ENCODE results near the gene EIF4E2. TPM values are rescaled to one million over a fixed set of nuclear protein-coding genes. Genes with fewer than 3 reads are reported as not detected.

EIF4E2 gene
- total RNA-seq, 3 donors from 2014 or later = 31.6 to 57.4 (median 36.1) TPM

DNA sequence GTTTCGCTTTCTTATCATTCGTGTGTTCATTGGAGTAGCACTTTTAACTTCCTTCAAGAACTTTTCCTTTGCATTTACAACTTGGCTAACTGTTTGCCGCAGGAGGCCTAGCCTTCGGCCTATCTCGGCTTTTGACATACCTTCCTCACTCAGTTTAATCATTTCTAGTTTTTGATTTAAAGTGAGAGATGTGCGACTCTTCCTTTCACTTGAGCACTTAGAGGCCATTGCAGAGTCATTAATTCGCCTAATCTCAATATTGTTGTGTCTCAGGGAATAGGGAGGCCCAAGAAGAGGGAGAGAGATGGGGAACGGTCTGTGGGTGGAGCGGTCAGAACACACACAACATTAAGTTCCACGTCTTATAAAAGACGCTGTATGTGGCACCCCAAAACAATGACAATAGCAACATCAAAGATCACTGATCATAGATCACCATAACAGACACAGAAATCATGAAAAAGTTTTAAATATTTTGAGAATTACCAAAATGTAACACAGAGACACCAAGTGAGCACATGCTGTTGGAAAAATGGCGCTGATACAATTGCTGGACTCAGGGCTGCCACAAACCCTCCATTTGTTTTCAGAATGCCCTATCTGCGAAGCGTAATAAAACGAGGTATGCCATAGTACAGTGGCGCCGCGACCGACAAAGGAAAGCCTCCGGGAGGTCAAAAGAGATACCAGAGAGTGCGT is 685 bp upstream of the EIF4E2 start:
- intact Hi-C loops (cut with DNase I; ENCODE audit: low total_unique reads) = no loop called here
- H3K4me3 ChIP-seq = peak overlapping the region; percentile 87 to 93 (median 87)
- no peaks in the 10 kb centered on the region for H3K27me3 ChIP-seq
- H3K36me3 ChIP-seq = no peaks in the 10 kb centered on the region
- no peaks in the 10 kb centered on the region for H3K9me3 ChIP-seq
- no peak for TF ChIP-seq POLR2AphosphoS5 (IDR thresholded peaks at IDR 0.05)
- TF ChIP-seq, protein P1, sequence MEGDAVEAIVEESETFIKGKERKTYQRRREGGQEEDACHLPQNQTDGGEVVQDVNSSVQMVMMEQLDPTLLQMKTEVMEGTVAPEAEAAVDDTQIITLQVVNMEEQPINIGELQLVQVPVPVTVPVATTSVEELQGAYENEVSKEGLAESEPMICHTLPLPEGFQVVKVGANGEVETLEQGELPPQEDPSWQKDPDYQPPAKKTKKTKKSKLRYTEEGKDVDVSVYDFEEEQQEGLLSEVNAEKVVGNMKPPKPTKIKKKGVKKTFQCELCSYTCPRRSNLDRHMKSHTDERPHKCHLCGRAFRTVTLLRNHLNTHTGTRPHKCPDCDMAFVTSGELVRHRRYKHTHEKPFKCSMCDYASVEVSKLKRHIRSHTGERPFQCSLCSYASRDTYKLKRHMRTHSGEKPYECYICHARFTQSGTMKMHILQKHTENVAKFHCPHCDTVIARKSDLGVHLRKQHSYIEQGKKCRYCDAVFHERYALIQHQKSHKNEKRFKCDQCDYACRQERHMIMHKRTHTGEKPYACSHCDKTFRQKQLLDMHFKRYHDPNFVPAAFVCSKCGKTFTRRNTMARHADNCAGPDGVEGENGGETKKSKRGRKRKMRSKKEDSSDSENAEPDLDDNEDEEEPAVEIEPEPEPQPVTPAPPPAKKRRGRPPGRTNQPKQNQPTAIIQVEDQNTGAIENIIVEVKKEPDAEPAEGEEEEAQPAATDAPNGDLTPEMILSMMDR (IDR thresholded peaks at IDR 0.05) = no peak
- no peak for TF ChIP-seq POLR2A (IDR thresholded peaks at IDR 0.05)
- peak overlapping the region; percentile 98 to 99 for H3K27ac ChIP-seq
- no peak for DNase-seq (ENCODE audit: low spot score in 2 of 2)
- peaks cover 0 to 7% of the 10 kb centered on the region in 2 donors for H3K4me1 ChIP-seq

DNA sequence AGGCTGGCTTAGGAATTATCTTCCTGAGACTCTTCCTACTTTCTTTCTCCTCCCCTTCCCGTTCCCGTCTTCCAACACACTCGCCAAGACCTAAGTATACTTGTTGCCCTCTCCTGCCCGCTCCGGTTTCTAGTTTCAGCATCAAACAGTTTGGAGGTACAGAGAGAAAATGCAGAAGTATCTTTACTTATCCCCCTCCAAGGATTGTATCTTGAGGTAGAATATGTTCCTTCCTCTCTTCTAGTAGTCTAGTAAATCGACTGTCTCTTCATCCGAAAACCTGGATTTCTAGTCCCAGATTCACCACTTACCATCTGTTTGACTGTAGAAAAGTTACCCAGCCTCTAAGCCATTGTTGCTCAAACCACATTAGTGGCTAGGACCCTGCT is 755 bp downstream of the EIF4E2 start:
- intact Hi-C loops (cut with DNase I; ENCODE audit: low total_unique reads) = no loop called here
- H3K9me3 ChIP-seq = no peaks in the 10 kb centered on the region
- H3K4me1 ChIP-seq = peaks cover 0 to 7% of the 10 kb centered on the region in 2 donors
- TF ChIP-seq POLR2AphosphoS5 (IDR thresholded peaks at IDR 0.05) (no peak), POLR2A (IDR thresholded peaks at IDR 0.05) (no peak)
- TF ChIP-seq, protein P1 (IDR thresholded peaks at IDR 0.05) = no peak
- DNase-seq (ENCODE audit: low spot score in 2 of 2) = no peak
- no peaks in the 10 kb centered on the region for H3K27me3 ChIP-seq
- no peaks in the 10 kb centered on the region for H3K36me3 ChIP-seq
- H3K4me3 ChIP-seq = peak overlapping the region; percentile 87 to 93 (median 87)
- H3K27ac ChIP-seq = peak overlapping the region; percentile 98 to 99

DNA sequence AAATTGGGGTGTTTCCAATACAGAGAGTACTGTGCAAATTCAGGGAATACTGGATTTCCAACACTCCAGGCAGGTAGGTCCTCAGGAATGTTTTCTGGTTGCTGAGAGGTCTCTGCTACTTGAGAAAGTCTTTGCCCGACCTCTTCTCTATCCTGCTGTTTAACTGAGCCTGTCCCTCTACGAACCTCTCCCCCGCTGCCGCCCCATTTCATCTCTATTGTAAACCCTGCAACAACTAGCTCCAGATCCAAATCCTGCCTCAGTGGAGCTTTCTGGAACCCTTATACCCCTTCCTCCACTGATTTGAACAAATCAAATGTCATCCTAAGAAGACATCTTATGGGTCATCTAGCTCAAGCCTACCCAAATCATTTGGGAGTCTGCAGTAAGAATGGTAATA is 1.3 kb downstream of the EIF4E2 start:
- TF ChIP-seq POLR2AphosphoS5 (IDR thresholded peaks at IDR 0.05) (no peak), POLR2A (IDR thresholded peaks at IDR 0.05) (no peak)
- TF ChIP-seq, protein P1 (IDR thresholded peaks at IDR 0.05) = no peak
- no peaks in the 10 kb centered on the region for H3K9me3 ChIP-seq
- H3K4me1 ChIP-seq = peaks cover 0 to 7% of the 10 kb centered on the region in 2 donors
- H3K36me3 ChIP-seq = no peaks in the 10 kb centered on the region
- intact Hi-C loops (cut with DNase I; ENCODE audit: low total_unique reads) = no loop called here
- no peaks in the 10 kb centered on the region for H3K27me3 ChIP-seq
- peak overlapping the region; percentile 87 to 93 (median 87) for H3K4me3 ChIP-seq
- H3K27ac ChIP-seq = peak overlapping the region in 1 of 2 donors; percentile 98
- no peak for DNase-seq (ENCODE audit: low spot score in 2 of 2)

DNA sequence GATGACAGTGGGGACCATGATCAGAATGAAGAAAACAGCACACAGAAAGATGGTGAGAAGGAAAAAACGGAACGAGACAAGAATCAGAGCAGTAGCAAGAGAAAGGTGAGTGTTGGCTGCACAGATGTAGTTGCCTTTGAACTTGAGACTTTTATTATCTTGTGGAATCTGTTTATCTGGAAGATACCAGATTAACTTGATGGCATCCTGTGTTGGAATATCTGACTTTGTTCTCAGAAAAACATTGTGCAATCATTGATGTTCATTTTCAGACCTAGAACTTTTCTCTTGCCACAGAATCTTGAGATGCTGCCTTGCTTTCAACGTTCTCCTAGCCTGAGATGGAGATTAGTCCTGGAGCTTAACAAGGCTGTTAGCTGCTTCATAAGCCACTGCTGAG is 5.9 kb downstream of the EIF4E2 start:
- DNase-seq (ENCODE audit: low spot score in 2 of 2) = no peak
- Histone ChIP-seq H3K4me3 (no peak overlapping the region), H3K27me3 (no peaks in the 10 kb centered on the region), H3K9me3 (no peaks in the 10 kb centered on the region), H3K27ac (no peak overlapping the region), H3K36me3 (no peaks in the 10 kb centered on the region), H3K4me1 (peaks cover 0 to 7% of the 10 kb centered on the region in 2 donors)
- TF ChIP-seq, protein P1 (IDR thresholded peaks at IDR 0.05) = no peak
- no peak for TF ChIP-seq POLR2A (IDR thresholded peaks at IDR 0.05)
- TF ChIP-seq POLR2AphosphoS5 (IDR thresholded peaks at IDR 0.05) = no peak
- intact Hi-C loops (cut with DNase I; ENCODE audit: low total_unique reads) = no loop called here

DNA sequence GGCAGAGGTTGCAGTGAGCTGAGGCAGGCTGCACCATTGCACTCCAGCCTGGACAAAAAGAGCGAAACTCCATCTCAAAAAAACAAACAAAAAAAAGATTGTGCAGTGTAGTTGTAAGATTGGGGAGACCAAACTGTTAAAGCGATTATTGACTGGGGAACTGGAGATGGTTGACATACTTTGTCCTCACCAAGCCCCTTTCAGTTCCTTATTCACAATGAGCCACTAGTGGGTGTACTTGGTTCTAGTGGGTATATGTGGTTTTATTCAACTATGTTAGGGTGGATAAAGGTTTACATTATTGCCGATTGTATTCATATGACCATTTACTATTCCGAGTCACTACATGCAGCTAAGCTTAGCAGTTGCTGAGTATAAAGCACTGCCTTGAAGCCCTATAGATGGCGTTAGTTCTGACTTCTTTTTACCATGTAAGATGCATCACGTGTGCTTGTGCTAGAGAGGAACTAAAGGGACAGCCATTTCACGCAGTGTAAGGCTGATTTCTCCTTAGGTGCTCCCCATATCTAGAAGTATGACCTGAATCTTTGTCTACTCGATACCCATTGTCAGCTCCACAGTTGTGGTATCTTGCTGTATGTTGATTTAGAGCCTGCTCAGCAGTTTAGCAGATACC is 12.1 kb downstream of the EIF4E2 start:
- Histone ChIP-seq H3K9me3 (no peaks in the 10 kb centered on the region), H3K27me3 (no peaks in the 10 kb centered on the region), H3K4me1 (no peaks in the 10 kb centered on the region), H3K4me3 (no peak overlapping the region), H3K27ac (no peak overlapping the region), H3K36me3 (no peaks in the 10 kb centered on the region)
- intact Hi-C loops (cut with DNase I; ENCODE audit: low total_unique reads) = no loop called here
- DNase-seq (ENCODE audit: low spot score in 2 of 2) = no peak
- TF ChIP-seq, protein P1 (IDR thresholded peaks at IDR 0.05) = no peak
- no peak for TF ChIP-seq POLR2AphosphoS5 (IDR thresholded peaks at IDR 0.05)
- TF ChIP-seq POLR2A (IDR thresholded peaks at IDR 0.05) = no peak

Data from breast epithelium (tissue), 4 donors.